ENCODE results near the gene TNFRSF4. TPM values are rescaled to one million over a fixed set of nuclear protein-coding genes. Genes with fewer than 3 reads are reported as not detected.

TNFRSF4 gene
- total RNA-seq, 1 experiment from 2014 or later, result not detected

DNA sequence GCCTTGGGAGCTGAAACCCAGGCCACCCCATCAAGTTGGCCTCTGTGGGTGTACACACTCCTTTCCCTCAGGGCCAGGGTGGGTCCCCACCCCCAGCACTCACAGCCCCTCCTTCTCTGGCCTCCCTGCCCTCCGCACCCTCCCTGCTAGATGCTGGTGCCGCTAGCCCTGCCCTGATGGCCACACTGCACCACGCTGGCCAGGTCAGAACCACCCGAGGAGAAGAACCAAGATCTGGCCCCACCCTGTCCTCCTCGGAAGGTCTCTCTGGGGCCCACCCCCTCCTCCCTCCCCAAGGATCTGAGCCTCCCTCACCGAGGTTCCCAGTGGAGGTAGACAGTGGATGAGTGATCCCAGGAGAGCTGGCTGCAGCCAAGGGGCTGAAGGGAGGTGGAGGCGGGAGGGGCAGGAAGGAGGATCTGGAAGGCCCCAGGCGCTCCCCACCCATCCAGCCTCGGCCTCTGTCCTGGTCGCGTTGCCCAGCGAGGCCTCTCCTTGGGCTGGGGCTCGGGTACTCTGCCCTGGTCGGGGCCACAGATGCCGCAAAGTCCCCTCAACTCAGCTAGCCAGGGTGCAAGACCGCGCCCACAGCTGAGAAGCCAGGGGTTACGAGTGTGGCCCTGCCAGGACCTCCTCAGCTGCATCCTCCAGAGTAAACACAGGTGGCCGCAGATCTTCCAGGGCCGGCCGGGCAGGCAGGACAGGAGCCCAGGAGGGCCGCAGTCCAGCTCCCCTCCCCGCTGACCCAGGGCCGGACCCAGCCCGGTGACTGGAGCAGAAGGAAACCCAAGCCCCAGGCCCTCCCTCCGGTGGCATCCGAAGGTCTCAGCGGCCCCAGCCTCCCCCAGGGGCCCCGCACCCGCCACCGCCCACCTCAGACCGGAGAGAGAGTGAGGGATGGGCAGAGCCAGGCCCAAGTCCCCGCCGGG lies 23.3 kb upstream of the TNFRSF4 start:
- no peak for DNase-seq (ENCODE audit: low read depth)
- in situ Hi-C loops (cut with HindIII; ENCODE audit: low pct_unique_long_range_greater_than_20kb, low sequenced_read_pairs), result no loop called here

DNA sequence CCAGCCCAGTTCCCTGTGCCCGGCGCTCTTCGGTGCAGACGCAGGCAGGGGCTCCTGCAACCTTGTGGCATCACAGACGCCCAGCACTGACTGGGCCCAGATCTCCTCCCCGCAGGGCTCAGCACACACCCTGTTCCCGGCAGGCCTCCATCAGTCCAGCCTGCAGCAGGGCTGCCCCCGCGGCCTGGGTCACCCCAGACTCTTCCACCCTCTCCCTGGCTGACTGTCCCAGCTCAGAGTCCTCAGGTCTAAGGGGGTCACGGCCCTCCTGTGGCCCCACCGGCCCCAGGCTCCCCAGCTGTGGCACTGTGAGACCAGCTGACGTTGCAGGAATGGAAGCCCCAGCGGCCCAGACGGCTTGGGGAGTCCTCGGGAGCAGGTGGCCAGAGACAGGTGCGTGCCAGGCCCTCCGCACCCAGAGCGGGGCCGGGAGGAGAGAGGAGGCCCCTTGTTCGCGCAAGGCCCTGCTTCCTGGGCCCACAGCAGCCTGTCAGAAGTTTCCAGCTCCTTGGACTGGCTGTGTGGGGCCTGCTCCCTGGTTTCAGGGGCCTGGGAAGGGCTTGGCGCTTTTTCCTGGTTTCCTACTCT lies 22.3 kb upstream of the TNFRSF4 start:
- DNase-seq (ENCODE audit: low read depth), result no peak
- in situ Hi-C loops (cut with HindIII; ENCODE audit: low pct_unique_long_range_greater_than_20kb, low sequenced_read_pairs), result no loop called here

DNA sequence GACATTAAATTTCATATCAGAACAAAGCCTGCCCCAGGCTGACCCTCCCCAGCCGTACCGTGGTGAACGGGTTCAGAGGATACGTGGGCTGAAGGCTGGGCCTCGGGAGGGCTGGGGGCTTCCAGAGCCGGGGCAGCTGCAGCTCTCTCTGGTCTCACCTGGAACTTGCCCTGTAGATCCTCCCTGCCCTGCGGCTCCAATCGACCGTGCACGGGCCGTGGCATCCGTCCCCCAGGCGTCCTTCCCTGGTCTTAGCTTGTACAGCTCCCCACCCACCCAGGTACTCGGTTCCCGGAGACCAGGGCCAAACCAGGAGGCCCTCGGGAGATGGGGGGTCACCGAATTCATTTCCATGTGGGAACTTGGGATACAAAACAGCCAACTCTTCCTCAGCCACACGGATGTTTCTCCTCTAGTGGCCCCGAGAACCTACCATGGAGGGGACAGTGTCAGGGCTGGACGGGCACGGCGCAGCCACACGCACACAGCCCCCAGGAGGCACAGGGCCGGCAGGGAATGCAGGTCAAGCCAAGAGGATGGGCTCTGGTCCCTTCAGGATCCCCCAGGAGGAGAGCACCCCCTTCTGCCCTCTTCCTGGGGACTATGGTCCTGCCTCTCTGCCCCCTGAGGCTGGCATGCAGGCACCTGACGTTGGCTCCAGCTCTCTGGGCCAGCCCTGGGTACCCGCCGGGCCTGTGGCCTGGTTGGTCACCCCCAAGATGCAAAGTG lies 21.2 kb upstream of the TNFRSF4 start:
- DNase-seq (ENCODE audit: low read depth), result no peak
- in situ Hi-C loops (cut with HindIII; ENCODE audit: low pct_unique_long_range_greater_than_20kb, low sequenced_read_pairs), result no loop called here

DNA sequence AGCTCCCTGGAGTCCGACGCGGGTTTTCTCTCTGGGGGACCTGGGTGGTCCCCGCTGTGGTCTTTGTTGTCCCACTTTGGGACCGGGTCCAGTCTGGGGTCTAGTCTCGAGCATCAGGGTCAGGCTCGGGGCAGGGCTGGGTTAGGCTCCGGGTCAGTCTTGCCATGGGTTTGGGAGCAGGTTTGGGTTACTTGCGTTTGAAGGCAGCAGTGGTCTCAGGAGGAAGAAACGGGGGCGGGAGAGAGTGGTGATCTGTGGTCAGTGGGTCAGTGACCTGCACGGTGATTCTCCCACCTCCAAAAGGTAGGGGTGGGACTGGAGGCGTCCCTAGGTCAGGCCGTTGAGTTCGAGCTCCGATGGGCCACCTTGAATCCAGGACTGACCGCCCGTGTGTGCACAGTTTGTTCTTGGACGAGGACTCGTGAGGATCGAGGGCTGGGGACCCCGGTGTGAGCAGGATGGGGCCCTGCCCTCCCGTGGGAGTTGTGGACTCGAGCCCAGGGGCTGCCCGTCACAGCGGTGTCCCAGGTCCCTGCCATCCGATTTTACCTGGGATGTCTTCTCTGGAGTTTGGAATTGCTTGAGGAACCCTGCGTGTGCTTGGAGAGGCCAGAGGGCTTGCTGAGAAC lies 20.3 kb upstream of the TNFRSF4 start:
- in situ Hi-C loops (cut with HindIII; ENCODE audit: low pct_unique_long_range_greater_than_20kb, low sequenced_read_pairs), result no loop called here
- DNase-seq (ENCODE audit: low read depth), result no peak

DNA sequence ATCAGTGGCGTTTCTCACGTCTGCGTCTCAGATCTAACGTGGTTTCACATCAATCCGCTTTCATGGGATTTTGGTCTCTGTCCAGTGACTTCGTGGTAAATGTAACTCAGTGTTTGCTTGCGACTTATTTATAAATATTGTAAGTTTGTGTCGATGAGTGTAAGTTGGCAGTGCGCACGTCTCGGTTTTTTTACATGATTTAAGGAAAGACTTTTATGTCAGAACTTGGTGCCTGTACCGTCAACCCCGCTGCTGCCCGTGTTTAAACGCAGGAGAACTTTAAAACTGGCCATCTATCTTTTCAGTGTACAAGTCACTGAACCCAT lies 19.6 kb upstream of the TNFRSF4 start:
- in situ Hi-C loops (cut with HindIII; ENCODE audit: low pct_unique_long_range_greater_than_20kb, low sequenced_read_pairs), result no loop called here
- DNase-seq (ENCODE audit: low read depth), result no peak

DNA sequence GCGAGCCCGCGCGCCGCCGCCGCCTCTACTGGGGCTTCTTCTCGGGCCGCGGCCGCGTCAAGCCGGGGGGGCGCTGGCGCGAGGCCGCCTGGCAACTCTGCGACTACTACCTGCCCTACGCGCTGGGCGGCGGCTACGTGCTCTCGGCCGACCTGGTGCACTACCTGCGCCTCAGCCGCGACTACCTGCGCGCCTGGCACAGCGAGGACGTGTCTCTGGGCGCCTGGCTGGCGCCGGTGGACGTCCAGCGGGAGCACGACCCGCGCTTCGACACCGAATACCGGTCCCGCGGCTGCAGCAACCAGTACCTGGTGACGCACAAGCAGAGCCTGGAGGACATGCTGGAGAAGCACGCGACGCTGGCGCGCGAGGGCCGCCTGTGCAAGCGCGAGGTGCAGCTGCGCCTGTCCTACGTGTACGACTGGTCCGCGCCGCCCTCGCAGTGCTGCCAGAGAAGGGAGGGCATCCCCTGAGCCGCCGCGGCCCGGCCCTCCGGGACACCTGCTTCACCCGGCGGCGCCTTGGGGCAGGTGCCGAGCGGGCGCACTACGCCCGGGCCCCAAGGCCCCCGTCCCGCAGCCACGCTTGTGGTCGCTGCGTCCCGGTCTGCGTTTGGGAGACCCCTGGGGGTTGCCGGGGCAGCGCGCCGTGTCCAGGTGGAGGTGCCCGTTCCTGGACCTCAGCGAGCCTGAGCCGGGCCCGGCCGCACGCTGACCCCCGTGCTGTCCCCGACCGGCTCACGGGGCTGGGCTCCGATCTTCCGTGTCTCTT lies 19.0 kb upstream of the TNFRSF4 start:
- DNase-seq (ENCODE audit: low read depth), result no peak
- in situ Hi-C loops (cut with HindIII; ENCODE audit: low pct_unique_long_range_greater_than_20kb, low sequenced_read_pairs), result no loop called here

DNA sequence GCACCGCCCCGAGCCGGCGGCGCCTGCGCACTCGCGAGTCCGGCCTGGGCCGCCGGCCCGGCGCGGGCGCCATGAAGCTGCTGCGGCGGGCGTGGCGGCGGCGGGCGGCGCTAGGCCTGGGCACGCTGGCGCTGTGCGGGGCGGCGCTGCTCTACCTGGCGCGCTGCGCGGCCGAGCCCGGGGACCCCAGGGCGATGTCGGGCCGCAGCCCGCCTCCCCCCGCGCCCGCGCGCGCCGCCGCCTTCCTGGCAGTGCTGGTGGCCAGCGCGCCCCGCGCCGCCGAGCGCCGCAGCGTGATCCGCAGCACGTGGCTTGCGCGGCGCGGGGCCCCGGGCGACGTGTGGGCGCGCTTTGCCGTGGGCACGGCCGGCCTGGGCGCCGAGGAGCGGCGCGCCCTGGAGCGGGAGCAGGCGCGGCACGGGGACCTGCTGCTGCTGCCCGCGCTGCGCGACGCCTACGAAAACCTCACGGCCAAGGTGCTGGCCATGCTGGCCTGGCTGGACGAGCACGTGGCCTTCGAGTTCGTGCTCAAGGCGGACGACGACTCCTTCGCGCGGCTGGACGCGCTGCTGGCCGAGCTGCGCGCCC lies 18.3 kb upstream of the TNFRSF4 start, which contains the start of gene B3GALT6:
Gene B3GALT6 (plus strand): TSS at position 30 of the 588 bp plus-strand sequence. CDS start 42 bp downstream, at position 72.
- in situ Hi-C loops (cut with HindIII; ENCODE audit: low pct_unique_long_range_greater_than_20kb, low sequenced_read_pairs), result no loop called here
- no peak for DNase-seq (ENCODE audit: low read depth)

DNA sequence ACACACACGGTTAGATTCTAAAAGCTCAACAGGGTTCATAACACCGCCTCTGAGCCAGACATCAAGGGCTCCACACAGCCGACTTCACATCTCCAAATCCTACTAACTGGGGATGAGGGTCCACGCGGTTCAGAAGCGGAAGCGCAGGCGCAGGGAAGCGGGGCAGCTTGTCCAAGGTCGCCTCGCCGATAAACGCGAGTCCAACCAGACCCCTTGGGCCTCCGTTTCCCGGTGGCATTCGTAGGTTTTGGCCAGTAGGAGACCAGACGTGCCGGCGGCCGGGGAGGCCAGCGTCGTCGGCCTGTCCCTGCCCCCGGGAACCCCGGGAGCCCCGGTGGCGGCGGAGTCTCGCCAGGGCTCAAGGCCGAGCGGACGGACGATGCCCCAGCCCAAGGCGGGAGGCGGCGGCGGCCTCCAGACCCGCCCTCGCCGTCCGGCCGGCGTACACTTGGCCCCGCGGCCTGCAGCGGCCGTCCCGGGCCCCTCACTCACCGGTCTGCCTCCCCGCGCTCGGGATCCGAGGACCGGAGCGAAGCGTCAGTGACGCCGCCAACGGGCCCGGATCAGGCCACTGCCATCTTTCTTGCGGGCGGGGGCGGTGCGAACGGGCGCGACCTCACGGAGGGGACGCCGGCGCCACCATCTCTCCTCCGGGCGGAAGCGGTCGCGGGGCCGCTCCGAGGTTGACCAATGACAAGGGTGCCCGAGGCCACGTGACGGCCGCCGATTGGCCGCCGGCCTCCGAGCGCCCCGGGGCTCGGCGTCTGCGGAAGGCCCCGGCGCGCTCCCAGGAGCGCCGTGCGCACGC lies 17.7 kb upstream of the TNFRSF4 start, which contains the start of gene SDF4:
Gene SDF4 (minus strand): TSS at position 602 of the 808 bp plus-strand sequence. CDS start 3,229 bp downstream, outside the sequence.
- in situ Hi-C loops (cut with HindIII; ENCODE audit: low pct_unique_long_range_greater_than_20kb, low sequenced_read_pairs), result no loop called here
- DNase-seq (ENCODE audit: low read depth), result peak; percentile 93

DNA sequence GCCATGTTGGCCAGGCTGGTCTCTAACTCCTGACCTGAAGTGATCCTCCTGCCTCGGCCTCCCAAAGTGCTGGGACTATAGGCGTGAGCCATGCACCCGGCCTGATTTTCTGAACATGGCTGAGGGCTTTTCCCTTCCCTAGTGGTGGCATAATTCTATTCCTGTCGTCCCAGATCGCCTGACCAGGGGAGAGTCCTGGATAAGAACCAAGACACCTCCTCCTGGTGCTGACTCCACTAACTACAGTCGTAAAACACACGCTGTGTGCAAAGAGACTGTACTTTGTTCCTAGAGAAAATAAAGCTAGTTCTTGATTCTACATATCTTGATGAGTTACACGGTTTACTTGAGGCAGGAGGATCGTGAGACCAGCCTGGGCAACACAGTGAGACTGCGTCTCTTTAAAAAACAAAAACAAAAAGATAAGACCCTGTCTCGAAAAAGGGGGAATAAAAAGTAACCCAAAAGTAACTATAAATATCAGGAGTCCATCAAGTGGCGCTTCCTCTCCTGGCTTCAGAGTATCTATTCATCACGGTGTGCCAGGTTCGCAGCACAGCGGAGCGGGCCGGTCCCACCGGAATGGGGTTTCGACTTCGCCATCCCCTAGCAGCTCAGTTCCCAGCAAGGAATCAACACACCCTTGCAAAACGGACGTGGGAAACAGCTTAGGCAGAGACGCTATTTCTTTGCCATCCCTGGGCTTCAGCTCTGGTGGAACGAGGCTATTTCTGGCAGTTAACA lies 16.9 kb upstream of the TNFRSF4 start:
- in situ Hi-C loops (cut with HindIII; ENCODE audit: low pct_unique_long_range_greater_than_20kb, low sequenced_read_pairs), result no loop called here
- DNase-seq (ENCODE audit: low read depth), result peak; percentile 43

DNA sequence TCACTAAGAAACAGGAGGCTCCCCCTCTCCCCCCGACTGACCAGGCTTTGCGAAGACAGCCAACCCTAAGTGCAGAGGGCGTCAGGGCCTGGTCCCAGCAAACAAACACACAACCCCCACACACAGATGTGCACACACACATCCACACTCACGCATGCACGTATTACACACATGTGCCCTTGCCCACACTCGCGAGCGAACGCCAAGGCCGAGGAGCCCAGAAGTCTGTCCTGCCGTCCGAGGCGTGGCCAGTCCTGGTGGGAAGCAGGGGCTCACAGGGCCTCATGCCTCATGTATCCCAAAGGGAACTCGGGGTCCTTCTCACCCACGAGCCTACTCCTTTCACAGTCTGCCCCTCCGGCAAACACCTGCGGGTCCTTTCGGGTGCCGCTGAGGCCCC lies 15.8 kb upstream of the TNFRSF4 start:
- DNase-seq (ENCODE audit: low read depth), result no peak
- in situ Hi-C loops (cut with HindIII; ENCODE audit: low pct_unique_long_range_greater_than_20kb, low sequenced_read_pairs), result no loop called here

DNA sequence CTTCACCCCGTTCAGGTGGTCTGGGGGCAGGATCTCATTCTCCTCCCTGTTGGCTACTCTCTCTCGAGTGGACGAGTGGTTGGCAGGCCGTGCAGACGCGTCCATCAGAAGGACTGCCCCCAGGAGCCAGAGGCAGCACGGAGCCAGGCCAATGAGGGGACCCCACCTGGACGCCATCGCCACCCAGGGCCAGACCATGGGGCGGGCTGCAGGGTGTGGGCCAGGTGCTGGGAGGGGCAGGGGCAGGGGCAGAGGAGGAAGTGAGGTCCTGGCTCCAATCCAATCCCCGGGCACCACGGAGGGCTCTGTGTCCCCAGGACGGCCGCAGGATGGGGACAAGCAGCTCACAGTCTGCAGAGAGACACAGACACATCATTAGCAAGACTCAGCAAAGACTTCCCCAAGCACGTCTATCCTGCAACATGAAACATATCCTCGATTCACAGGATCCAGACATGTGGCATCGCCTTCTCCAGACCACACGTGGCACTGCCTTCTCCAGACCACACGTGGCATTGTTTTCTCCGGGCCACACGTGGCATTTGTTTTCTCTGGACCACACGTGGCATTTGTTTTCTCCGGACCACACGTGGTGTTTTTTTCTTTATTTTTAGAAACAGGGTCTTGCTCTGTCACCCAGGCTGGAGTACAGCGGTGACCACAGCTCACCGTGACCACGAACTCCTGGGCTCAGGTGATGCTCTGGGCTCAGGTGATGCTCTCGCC lies 14.8 kb upstream of the TNFRSF4 start:
- in situ Hi-C loops (cut with HindIII; ENCODE audit: low pct_unique_long_range_greater_than_20kb, low sequenced_read_pairs), result no loop called here
- no peak for DNase-seq (ENCODE audit: low read depth)

DNA sequence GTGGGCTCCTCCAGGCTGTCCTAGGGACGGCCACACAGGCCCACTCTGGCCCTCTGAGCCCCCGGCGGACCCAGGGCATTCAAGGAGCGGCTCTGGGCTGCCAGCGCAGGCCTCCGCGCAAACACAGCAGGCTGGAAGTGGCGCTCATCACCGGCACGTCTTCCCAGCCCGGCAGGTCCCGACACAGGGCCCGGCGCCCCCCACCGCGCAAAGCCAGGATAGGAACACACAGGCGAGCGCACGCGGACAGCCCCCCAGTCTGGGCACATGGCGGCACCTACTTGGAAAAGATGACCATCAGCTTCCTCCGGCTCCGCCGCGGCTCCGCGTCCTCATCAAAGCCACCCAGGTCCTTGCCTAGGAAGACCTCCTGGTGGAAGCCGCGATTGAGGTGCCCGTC lies 14.2 kb upstream of the TNFRSF4 start:
- no peak for DNase-seq (ENCODE audit: low read depth)
- in situ Hi-C loops (cut with HindIII; ENCODE audit: low pct_unique_long_range_greater_than_20kb, low sequenced_read_pairs), result no loop called here

DNA sequence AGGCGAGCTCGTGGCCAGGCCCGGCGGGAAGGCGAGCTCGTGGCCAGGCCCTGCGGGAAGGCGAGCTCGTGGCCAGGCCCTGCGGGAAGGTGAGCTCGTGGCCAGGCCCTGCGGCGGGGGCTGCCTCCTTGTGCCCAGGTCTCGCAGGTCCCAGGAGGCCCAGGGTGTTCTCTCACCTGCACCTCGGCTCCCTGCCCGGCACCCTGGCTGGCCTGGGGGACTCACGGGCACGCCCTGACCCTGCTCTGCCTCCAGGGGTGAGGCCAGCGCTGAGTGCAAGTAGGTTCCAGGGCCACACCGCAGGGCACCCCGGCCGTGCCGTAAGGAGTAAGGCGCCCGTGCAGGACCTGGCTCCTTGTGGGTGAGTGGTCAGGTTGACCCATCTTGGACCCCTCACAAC lies 13.4 kb upstream of the TNFRSF4 start:
- no peak for DNase-seq (ENCODE audit: low read depth)
- in situ Hi-C loops (cut with HindIII; ENCODE audit: low pct_unique_long_range_greater_than_20kb, low sequenced_read_pairs), result no loop called here

DNA sequence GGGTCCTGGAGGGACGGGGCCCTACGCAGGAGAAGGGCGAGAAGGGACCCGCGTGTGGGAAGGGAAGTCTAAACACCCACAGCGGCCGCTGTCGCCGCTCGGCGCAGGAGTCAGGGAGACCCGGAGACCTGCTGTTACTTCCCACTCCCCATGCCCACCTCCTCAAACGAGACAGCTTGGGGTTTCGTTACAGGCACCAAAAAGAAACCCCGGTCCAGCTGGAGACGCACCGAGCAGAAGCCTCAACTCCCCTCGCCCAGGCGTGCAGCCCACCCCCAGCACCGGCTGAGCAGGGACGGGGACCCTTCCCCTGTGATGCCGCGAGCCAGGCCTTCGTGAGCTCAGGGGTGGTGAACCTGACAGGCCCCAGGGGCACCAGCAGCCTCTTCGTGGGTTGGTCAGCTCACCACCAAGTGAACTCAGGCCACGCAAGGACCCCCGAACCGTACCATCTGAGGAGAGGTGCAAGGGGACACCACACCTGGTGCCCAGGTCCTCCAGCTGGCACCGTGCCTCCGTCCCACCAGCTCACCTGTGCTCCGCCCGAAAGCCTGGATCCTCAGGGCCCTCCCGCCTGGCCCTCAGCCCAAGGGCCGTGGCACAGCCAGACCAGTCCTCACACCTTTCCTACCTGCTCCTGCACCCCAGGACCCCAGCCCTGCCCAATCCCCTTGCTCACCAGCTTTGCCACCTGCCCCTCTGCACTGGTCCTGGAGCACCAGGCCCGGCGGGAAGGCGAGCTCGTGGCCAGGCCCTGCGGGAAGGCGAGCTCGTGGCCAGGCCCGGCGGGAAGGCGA lies 12.8 kb upstream of the TNFRSF4 start:
- no peak for DNase-seq (ENCODE audit: low read depth)
- in situ Hi-C loops (cut with HindIII; ENCODE audit: low pct_unique_long_range_greater_than_20kb, low sequenced_read_pairs), result no loop called here

DNA sequence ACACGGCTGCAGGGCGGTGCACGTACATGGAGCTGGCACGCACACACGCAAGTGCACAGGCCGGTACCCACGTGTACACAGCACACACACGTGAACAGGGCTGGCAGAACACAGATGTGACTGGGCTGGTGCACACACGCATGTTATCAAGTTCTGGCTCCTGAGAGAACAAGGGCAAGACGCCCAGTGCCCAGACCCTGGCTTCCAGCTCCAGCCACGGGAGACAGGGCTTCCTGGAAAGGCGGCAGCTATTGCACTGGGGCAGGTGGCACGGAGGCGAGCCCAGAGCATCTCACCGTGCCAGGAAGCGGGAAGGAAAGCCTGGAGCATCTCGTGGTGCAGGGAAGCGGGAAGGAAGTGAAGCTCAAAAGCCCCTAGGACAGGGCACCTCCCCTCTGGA lies 12.0 kb upstream of the TNFRSF4 start:
- DNase-seq (ENCODE audit: low read depth), result no peak
- in situ Hi-C loops (cut with HindIII; ENCODE audit: low pct_unique_long_range_greater_than_20kb, low sequenced_read_pairs), result no loop called here
